Stimulated activated CD4-positive, alpha-beta T cell treated with anti-CD3 and anti-CD28 coated beads, Interleukin-2, amount 100 ng/mL, for 24 hours (primary cell): ENCODE data around the gene AKT1S1.

Source experiments
- DNase-seq, 2 donors: peaks; one replicate each; pipeline ENCODE4 v3.0.0-alpha.2; 2020

Gene AKT1S1

GRCh38 chr19:49866933-49867782, 10.0 kb downstream of the AKT1S1 start, which contains the start of gene PNKP:
Gene PNKP (minus strand): TSS chr19:49867576. CDS start chr19:49867204, 372 bp downstream.
- peak; percentile 87 to 97 for DNase-seq

GRCh38 chr19:49864890-49865289, 12.3 kb downstream of the AKT1S1 start:
- DNase-seq: no peak

- DNase-seq: no peak
These were observed 13.2 kb downstream of the AKT1S1 start for GRCh38 chr19:49863935-49864320.

GRCh38 chr19:49863254-49863934, 13.8 kb downstream of the AKT1S1 start:
- no peak for DNase-seq

- peak in 1 of 2 donors; percentile 45 for DNase-seq
These were observed 14.5 kb downstream of the AKT1S1 start for GRCh38 chr19:49862391-49863253.

GRCh38 chr19:49861541-49862378, 15.4 kb downstream of the AKT1S1 start:
- no peak for DNase-seq

GRCh38 chr19:49861107-49861506, 16.0 kb downstream of the AKT1S1 start:
- no peak for DNase-seq

- DNase-seq: no peak
These were observed 16.6 kb downstream of the AKT1S1 start for GRCh38 chr19:49860336-49861102.

- no peak for DNase-seq
These were observed 17.3 kb downstream of the AKT1S1 start for GRCh38 chr19:49859682-49860335.

- DNase-seq: no peak
These were observed 18.8 kb downstream of the AKT1S1 start for GRCh38 chr19:49858088-49858985.

- no peak for DNase-seq
These were observed 19.4 kb downstream of the AKT1S1 start for GRCh38 chr19:49857838-49858087.

- peak in 1 of 2 donors; percentile 25 for DNase-seq
These were observed 19.9 kb downstream of the AKT1S1 start for GRCh38 chr19:49857061-49857837.

- no peak for DNase-seq
These were observed 20.6 kb downstream of the AKT1S1 start for GRCh38 chr19:49856574-49857021.

GRCh38 chr19:49855676-49856573, 21.2 kb downstream of the AKT1S1 start:
- DNase-seq: no peak

GRCh38 chr19:49855277-49855675, 21.9 kb downstream of the AKT1S1 start:
- no peak for DNase-seq

GRCh38 chr19:49854378-49855263, 22.5 kb downstream of the AKT1S1 start:
- no peak for DNase-seq

GRCh38 chr19:49853852-49854377, 23.2 kb downstream of the AKT1S1 start:
- DNase-seq: no peak
